Heart left ventricle (tissue), 13 donors: ENCODE results near the gene MAP3K20.

Source experiments
- CTCF ChIP-seq, 12 donors: fragments of 200-600 bp; sonication (generic) in 4 of 12; IDR thresholded peaks; one replicate each; pipeline versions ENCODE4 v1.5.0 to v1.8.0; 2018 to 2022; ENCODE audit warnings: antibody characterized with exemption in 12 of 12, mild to moderate bottlenecking in 5 of 12
- POLR2A ChIP-seq, 2 donors: fragments of 450-650 bp; IDR thresholded peaks; one replicate each; pipeline ENCODE4 v1.6.1; 2017; ENCODE audit warnings: antibody characterized with exemption in 2 of 2, mild to moderate bottlenecking in 2 of 2, moderate library complexity in 2 of 2
- donor health status: ischemic (EF 13 %, LVEDD 7.1; RV severe dilation, severe dysfunction).
- donor health status: DM: no; HTN: yes; CAD: no.
- donor health status: DM: no; HTN: no; CAD: no.
- donor health status: ischemic (EF 25% LVEDD 6.9; RV normal size, moderate dysfunction).
- donor health status: ischemic (EF 25% LVEDD 5.7; RV mildly dilated, moderate dysfunction).
- donor health status: ischemic (EF 35%, LVEDD 5.7; RV mildly dilated, moderate dysfunction).
- donor health status: nonischemic (EF 11% LVEDD 7.7; RV severe dilation, severe dysfunction).
- donor health status: DM: yes; HTN: yes; CAD: no.
- donor health status: PGD.
- donor health status: ischemic (EF 29% LVEDD 5.4; RV normal size, mild dysfunction).
- donor health status: nonischemic (EF 23%, LVEDD 6.1; RV moderate dilation, normal function).

- no peak for TF ChIP-seq POLR2A (IDR thresholded peaks at IDR 0.05)
- no peak for TF ChIP-seq CTCF (IDR thresholded peaks at IDR 0.05)
Measured at GRCh38 chr2:173216051-173216450, 140.4 kb downstream of the MAP3K20 start.
